GM12873 (cell line): ENCODE data around the gene PLCL1.

ENCODE experiments used
- TF ChIP-seq, protein P1 (sequence below): IDR thresholded peaks from 2 replicates; pipeline ENCODE4 v1.5.1; 2012; ENCODE audit warnings: low read depth, mild to moderate bottlenecking, moderate library complexity, low read length, control low read depth; ENCODE audit not compliant: insufficient read depth; ENCODE audit errors: missing control alignments

PLCL1 gene

DNA sequence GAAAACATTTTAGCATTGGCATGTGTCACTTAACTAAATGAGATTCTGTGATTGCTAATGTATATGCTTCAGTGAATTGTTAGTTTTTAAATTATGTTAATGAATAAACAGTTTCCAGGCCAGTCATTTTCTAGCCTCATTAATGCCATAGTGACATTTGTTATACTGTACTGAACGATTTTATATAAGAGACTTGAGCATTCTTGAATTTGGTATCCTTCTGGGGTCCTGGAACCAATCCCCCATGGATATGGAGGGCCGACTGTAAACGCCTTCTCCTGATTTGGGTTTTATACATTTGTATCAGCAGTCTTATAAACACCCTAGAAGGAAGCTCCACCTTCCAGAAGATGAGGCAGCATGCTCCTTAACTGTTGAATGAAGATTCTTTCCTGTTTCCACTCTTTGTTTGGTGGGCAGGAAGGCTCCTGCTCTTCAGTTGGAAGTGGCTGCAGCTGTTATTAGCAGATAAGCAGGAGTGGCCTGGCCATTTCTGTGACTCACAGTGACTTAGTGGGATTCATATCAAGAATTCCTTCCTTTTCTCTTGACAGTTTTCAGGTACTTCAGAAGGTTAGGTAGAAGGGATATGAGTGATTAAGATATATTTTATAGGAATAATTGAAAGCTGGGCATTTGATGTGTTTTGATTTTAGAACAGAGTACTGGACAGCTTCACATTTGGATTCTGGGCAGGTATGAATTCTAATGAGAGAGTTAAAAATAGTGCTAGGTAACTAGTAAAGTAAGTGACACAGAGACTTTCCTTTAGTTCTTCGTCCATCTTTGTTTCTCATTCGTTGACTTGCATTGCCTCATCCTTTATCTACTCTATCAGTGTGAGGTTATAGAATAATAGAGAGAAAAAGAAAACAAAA, 124.9 kb downstream of the PLCL1 start:
- TF ChIP-seq, protein P1, sequence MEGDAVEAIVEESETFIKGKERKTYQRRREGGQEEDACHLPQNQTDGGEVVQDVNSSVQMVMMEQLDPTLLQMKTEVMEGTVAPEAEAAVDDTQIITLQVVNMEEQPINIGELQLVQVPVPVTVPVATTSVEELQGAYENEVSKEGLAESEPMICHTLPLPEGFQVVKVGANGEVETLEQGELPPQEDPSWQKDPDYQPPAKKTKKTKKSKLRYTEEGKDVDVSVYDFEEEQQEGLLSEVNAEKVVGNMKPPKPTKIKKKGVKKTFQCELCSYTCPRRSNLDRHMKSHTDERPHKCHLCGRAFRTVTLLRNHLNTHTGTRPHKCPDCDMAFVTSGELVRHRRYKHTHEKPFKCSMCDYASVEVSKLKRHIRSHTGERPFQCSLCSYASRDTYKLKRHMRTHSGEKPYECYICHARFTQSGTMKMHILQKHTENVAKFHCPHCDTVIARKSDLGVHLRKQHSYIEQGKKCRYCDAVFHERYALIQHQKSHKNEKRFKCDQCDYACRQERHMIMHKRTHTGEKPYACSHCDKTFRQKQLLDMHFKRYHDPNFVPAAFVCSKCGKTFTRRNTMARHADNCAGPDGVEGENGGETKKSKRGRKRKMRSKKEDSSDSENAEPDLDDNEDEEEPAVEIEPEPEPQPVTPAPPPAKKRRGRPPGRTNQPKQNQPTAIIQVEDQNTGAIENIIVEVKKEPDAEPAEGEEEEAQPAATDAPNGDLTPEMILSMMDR: no peak

DNA sequence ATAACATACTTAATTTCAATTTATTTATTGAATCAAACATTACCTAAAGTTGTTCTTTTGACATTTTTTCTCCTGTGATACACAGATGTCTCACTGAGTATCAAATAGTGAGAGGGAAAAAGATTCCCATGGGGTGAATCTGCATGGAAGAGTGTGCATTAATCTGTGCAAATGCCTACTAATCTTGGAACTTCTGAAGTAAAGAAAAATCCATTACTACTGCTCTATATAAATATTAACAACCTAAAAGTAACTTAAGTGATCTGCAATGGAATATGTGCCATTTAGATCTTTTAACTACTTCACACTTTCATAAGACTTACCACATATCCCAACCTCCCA, 125.5 kb downstream of the PLCL1 start:
- TF ChIP-seq, protein P1: no peak

DNA sequence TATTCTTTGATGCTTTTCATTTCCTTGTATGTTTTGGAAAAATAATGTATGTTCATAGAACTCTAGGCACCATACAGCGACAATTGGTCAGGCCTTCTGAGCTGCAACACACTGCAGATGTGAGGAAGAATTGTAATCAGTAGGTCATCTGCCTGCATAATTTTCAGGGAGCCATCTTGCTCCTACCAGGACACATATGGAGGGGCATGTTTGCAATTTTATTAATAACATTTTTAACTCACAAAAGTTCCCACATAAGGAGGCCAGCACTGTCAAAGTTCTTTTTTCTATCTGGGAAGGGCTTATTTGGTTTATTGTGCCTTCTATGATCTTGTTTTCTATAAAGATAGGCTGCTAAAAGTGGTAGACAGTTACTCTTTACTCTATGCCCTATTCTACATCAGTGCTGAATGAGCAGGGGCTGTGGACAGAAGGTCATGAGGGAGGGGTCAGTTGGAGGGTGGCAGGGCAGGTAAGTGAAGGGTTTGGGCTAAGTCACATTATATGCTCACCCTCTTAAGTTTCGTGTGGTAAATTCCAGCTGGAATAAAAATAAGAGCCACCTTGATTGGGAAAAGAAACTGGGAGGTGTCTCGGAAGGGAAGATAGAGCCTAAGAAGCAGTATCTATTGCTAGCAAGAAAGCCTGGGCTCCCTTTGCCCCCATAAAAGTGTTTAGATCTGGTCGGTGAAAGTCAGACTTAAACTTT, 126.3 kb downstream of the PLCL1 start:
- TF ChIP-seq, protein P1: no peak

DNA sequence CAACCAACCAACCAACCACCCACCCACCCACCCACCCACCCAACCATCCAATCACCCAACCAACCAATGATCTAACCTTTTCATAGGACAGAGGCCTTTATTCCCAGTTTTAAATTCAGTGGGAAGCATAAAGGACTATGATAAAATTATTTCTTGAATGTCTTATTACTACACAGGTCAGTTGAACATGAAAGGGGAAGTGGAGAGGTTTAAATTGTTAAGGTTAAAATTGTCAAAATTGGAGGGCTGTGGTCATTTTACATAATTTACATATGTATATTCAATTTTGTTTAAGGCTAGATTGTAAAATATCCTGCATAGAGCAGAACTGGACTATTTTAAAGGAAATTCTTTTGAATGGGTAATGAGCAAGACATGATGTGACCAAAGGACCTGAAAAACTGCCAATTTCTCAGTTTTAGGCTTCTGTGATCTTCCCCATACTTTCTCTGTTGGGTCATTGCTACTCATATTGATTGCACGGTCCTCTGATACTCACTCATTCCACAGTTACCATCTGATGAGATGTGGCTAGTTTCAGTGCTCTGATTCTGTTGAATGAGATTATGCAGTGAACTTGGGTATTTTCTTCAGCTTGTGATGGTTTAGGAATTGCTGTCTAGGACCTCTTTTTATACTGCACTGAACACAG, 127.4 kb downstream of the PLCL1 start:
- TF ChIP-seq, protein P1: no peak

DNA sequence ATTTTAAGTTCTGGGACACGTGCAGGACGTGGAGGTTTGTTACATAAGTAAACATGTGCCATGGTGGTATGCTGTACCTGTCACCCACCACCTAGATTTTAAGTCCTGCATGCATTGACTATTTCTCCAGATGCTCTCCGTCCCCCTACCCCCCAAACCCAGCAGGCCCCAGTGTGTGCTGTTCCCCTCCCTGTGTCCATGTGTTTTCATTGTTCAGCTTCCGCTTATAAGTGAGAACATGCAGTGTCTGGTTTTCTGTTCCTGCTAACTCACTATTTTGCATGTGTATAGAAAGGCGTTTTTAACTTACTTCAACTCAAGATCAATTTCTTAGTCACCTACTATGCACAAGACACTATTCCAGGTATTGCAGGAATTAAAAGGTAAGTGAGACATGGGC, 128.0 kb downstream of the PLCL1 start:
- TF ChIP-seq, protein P1: no peak

DNA sequence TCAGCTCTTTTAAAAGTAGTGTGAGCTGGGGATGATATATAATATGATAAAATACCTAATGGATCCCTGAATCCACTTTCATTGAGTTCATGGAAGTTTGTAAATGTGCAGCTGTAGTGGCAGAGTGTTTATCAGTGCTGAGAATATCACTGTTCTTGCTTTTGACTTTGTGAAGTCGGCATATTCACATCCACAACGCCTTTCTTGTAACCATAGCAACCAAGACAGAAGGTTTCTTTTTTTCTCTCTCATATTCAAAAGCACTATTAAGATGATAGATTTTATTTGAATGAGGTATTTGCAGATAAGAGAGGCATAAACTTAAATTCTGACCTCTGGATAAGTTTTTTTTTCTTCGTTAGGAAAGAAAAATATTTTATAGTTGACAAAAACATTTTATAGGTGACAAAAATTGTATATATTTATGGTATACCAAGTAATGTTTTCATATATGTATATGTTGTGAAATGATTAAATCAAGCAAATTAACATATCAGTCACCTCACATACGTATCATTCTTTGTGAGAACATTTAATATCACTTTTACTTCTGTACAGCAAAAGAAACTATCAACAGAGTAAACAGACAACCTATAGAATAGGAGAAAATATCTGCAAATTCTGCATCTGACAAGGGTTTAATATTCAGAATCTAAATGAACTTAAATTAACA, 130.0 kb downstream of the PLCL1 start:
- TF ChIP-seq, protein P1: no peak

DNA sequence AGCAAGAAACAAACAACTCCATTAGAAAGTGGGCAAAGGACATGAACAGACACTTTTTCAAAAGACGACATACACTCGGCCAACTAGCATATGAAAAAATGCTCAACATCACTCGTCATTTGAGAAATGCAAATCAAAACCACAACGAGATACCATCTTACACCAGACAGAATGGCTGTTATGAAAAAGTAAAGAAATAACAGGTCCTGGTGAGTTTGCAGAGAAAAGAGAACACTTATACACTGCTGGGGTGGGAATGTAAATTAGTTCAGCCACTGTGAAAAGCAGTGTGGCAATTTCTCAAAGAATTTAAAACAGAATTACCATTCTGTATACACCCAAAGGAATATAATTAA, 130.5 kb downstream of the PLCL1 start:
- TF ChIP-seq, protein P1: no peak
